Upper lobe of left lung (tissue), 4 donors: ENCODE measurements around the gene PRKAR1A.

Experiments
- EP300 ChIP-seq, 4 donors: sonication (generic); formaldehyde crosslinking; IDR thresholded peaks; one replicate each; pipeline ENCODE4 v1.5.1; 2017; ENCODE audit warnings: antibody characterized with exemption in 4 of 4, control low read depth in 2 of 4
- POLR2A ChIP-seq, 4 donors: fragments of 450-650 bp; IDR thresholded peaks; one replicate each; pipeline ENCODE4 v1.5.1; 2016 to 2017; ENCODE audit warnings: antibody characterized with exemption in 4 of 4, mild to moderate bottlenecking in 2 of 4
- POLR2AphosphoS5 ChIP-seq, 2 donors: sonication (generic); formaldehyde crosslinking; IDR thresholded peaks; one replicate each; pipeline ENCODE4 v1.5.1; 2017; ENCODE audit warnings: antibody characterized with exemption in 2 of 2
- TF ChIP-seq, protein P1 (sequence below), 6 experiments: fragments of 450-650 bp in 4 of 6; fragments of 200-600 bp in 2 of 6; sonication (generic) in 2 of 6; IDR thresholded peaks; one replicate each; pipeline ENCODE4 v1.5.1; 2016 to 2019; ENCODE audit warnings: antibody characterized with exemption in 6 of 6

DNA sequence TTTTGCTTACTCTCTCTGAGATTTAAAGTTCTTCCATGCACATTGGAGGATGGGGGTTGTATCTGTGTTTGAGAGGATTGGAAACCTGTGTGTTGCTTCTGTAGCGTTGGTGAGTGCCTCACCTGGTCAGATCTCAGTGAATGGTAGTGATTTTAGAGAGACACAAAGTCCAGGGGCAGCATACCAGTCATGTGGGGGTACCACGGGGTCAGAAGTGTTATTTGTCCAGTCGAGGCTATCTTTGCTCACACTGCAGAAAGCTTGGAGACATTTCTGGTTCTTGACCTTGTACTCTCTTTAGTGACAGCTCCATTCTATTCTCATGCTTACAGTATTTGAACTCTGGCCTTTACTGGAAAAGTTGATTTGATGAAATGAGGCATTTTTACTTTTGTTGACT lies 23.7 kb downstream of the PRKAR1A start:
- TF ChIP-seq, protein P1, sequence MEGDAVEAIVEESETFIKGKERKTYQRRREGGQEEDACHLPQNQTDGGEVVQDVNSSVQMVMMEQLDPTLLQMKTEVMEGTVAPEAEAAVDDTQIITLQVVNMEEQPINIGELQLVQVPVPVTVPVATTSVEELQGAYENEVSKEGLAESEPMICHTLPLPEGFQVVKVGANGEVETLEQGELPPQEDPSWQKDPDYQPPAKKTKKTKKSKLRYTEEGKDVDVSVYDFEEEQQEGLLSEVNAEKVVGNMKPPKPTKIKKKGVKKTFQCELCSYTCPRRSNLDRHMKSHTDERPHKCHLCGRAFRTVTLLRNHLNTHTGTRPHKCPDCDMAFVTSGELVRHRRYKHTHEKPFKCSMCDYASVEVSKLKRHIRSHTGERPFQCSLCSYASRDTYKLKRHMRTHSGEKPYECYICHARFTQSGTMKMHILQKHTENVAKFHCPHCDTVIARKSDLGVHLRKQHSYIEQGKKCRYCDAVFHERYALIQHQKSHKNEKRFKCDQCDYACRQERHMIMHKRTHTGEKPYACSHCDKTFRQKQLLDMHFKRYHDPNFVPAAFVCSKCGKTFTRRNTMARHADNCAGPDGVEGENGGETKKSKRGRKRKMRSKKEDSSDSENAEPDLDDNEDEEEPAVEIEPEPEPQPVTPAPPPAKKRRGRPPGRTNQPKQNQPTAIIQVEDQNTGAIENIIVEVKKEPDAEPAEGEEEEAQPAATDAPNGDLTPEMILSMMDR (IDR thresholded peaks at IDR 0.05) = no peak
- no peak for TF ChIP-seq EP300 (IDR thresholded peaks at IDR 0.05)
- no peak for TF ChIP-seq POLR2A (IDR thresholded peaks at IDR 0.05)
- TF ChIP-seq POLR2AphosphoS5 (IDR thresholded peaks at IDR 0.05) = no peak
